HL-60 (cell line): Measurements from ENCODE around the gene SDF2.

Source experiments
- GABPA ChIP-seq: IDR thresholded peaks from 2 replicates; pipeline ENCODE4 v1.6.1; 2012; ENCODE audit warnings: low read depth
- POLR2AphosphoS5 ChIP-seq: IDR thresholded peaks from 2 replicates; pipeline ENCODE4 v1.6.1; 2012; ENCODE audit warnings: low read depth
- SPI1 ChIP-seq: IDR thresholded peaks from 2 replicates; pipeline ENCODE4 v1.6.1; 2012; ENCODE audit warnings: low read depth, mild to moderate bottlenecking, borderline replicate concordance
- TF ChIP-seq, protein P1 (sequence below): IDR thresholded peaks from 2 replicates; pipeline ENCODE4 v1.6.1; 2012; ENCODE audit warnings: low read depth; ENCODE audit not compliant: insufficient replicate concordance
- TF ChIP-seq, protein P2 (sequence below): IDR thresholded peaks from one replicate; pipeline ENCODE4 v1.5.1; 2011; ENCODE audit warnings: low read length, control low read depth, inconsistent platforms; ENCODE audit not compliant: insufficient read depth

DNA sequence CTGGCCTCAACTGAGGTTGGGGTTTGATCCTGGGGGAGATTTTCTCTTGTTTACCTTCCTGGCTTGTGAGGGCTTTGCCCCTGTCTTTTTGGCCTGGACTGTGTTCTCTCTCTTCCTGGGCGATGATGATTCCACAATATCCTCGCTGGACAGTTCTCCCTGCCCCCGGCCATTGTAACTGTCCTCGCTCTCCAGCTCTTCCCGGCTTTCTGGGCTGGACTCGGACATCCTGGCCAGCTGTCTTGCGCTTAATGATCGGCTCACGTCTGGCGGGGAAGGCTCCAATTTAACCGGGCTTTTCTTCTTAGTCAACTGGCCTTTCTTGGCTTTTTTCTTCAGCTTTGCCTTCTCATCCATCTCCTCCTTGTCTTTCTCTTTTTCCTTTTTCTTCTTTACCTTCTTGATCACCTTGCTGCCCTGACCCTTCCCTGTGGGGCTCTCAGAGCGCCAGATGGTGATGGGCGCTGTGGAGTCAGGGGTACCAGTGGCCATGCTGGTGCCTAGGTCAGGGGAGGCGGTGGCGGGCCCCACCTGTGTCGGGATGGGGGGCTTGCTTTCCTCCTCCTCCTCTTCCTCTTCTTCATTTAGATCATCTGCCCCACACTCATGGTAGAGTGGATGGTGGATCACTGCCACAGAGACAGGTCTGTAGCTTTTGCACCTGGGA lies 42.0 kb upstream of the SDF2 start:
- TF ChIP-seq, protein P1, sequence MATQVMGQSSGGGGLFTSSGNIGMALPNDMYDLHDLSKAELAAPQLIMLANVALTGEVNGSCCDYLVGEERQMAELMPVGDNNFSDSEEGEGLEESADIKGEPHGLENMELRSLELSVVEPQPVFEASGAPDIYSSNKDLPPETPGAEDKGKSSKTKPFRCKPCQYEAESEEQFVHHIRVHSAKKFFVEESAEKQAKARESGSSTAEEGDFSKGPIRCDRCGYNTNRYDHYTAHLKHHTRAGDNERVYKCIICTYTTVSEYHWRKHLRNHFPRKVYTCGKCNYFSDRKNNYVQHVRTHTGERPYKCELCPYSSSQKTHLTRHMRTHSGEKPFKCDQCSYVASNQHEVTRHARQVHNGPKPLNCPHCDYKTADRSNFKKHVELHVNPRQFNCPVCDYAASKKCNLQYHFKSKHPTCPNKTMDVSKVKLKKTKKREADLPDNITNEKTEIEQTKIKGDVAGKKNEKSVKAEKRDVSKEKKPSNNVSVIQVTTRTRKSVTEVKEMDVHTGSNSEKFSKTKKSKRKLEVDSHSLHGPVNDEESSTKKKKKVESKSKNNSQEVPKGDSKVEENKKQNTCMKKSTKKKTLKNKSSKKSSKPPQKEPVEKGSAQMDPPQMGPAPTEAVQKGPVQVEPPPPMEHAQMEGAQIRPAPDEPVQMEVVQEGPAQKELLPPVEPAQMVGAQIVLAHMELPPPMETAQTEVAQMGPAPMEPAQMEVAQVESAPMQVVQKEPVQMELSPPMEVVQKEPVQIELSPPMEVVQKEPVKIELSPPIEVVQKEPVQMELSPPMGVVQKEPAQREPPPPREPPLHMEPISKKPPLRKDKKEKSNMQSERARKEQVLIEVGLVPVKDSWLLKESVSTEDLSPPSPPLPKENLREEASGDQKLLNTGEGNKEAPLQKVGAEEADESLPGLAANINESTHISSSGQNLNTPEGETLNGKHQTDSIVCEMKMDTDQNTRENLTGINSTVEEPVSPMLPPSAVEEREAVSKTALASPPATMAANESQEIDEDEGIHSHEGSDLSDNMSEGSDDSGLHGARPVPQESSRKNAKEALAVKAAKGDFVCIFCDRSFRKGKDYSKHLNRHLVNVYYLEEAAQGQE, result no peak
- TF ChIP-seq, protein P2, sequence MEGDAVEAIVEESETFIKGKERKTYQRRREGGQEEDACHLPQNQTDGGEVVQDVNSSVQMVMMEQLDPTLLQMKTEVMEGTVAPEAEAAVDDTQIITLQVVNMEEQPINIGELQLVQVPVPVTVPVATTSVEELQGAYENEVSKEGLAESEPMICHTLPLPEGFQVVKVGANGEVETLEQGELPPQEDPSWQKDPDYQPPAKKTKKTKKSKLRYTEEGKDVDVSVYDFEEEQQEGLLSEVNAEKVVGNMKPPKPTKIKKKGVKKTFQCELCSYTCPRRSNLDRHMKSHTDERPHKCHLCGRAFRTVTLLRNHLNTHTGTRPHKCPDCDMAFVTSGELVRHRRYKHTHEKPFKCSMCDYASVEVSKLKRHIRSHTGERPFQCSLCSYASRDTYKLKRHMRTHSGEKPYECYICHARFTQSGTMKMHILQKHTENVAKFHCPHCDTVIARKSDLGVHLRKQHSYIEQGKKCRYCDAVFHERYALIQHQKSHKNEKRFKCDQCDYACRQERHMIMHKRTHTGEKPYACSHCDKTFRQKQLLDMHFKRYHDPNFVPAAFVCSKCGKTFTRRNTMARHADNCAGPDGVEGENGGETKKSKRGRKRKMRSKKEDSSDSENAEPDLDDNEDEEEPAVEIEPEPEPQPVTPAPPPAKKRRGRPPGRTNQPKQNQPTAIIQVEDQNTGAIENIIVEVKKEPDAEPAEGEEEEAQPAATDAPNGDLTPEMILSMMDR, result no peak
- TF ChIP-seq GABPA (no peak), POLR2AphosphoS5 (no peak), SPI1 (no peak)
